Airway epithelial cell (primary cell): ENCODE data around the gene MAFB. TPM values are rescaled to one million over a fixed set of nuclear protein-coding genes. Genes with fewer than 3 reads are reported as not detected.

Source experiments
- total RNA-seq: library from RNA; depleted of rRNA; stranded (reverse); fragments of >200 nt; gene quantifications from 2 replicates; pipeline ENCODE4 v1.2.3, GENCODE V29; 2015

Gene MAFB
- total RNA-seq: 4.8 and 6.5 TPM in 2 replicates

DNA sequence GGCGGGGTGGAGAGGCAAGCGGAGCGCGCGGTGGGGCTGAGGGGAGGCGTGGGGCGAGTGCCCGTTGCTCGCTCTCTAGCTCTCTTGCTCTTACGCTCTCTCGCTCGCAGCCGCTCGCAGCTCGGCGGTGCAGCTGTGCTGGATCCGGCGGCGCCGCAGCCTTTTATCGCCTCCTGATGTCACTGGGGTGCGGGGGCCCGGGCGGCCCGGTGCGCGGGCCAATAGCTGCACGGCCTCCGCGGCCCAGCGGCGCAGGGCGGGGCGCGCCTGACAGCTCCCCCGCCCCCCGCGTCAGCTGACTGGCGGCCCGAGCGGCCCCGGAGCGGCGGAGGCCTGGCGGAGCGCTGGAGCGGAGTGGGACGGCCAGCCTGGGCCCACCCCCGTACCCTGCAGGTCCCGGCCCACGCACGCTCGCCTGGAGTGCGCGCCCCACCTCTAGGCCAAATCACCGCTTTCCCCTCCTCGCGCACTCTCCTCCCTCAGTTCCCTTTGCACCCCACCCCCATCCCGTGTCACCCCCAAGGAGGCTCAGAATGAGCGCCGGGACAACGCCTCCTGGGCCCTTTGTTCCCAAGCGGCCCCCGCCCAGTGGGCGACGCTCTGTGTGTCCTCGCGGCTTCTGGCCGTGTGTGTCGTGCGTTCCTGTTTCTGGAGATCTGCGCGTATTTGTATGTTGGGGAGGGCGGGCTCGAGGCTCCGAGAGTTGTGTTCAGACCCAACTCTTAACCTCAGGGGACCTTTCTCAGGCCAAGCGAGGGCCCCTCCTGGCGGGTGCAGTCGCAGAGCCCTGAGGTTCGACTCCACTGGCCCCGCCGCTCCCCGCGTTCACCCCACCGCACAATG, at the start of gene MAFB:
MAFB (minus strand) TSS at position 137 of the 843 bp plus-strand sequence. CDS start 386 bp downstream, outside the sequence.

